Stimulated activated CD4-positive, alpha-beta T cell treated with anti-CD3 and anti-CD28 coated beads, Interleukin-12 subunit alpha, Interleukin-12 subunit beta, amount 100 ng/mL, for 48 hours (primary cell): ENCODE results near the gene HPCA.

Source experiments
- DNase-seq, 3 donors: peaks; one replicate each; pipeline ENCODE4 v3.0.0-alpha.2; 2020; ENCODE audit warnings: low read depth in 2 of 3, low spot score in 1 of 3

HPCA gene

DNA sequence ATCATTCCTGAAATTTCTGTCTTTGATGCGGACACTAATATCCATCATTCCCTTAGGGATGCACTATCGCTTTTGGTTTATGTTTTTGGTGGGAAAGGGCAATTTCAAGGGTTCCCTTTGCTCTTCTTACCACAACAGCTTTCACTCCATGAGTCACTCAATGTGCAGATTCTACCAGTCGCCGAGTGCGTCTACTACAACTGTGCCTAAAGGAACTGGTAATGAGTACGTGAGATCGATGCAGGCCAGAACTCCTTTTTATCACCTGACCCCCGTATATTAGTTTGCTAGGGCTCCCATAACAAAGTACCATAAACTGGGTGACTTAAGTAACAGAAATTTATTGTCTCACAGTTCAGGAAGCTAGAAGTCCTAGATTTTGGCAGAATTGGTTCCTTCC, 42.4 kb downstream of the HPCA start:
- DNase-seq: no peak

DNA sequence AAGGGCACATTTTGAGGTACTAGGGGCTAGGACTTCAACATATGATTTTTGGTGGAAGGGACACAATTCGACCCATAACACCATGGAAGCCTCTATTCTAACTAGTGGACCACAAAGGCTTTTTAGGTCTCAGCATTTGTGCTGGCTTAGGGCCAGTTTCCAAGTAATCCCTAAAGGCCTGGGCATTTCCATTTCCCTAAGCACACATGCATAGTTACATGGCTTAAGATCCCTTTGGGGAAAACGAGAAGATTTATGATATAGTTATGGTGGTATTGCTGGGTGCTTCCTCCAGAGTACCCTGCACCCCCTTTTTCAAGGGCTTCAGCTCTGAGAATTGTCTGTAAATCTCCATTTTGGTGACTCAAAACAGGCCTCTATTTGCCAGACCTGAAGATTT, 43.1 kb downstream of the HPCA start:
- DNase-seq: no peak

DNA sequence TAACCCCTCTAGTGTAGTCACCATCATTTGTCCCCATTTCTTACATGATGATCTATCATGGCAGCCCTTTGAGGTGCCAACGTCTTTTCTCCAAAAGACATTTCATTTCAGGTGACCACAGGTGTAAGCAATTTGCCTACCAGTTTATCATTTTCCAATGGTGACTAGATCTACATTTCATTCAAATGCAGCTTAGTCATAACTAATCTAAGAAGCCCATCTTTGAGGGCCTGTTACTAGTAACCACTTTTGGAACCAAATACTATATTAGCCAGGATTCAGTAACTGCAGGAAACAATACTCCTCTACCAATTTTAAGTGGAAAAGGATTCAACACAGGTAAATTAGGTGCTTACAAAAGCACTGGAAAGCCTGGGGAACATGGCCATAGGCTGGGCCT, 45.5 kb downstream of the HPCA start:
- DNase-seq: no peak

DNA sequence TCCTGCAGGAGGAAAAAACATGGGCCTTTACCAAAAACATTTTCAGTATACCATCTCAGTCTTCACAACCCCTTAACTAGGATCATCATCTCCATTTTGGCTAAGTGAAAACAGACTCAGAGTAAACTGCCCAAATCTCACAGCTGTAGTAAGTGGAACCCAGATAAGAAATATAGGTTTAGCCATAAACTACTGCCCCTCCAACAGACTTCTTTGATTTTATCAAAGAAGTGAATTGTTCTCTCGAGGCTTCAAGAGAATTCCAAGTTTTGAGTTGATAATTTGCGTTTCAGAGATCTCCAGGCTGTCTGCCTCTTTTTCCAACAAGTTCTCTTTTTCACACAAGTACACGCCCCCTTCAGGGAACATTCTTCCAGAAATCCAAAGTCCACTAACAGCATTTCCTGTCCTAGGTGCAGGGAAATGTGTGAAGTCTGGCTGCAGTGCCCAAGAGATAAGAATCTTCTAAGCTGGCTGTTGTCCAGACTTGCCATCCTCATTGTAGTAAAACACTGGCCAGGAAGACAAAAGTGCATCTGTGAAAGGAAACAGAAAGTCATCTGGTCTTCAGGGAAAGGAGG, 47.5 kb downstream of the HPCA start:
- no peak for DNase-seq

DNA sequence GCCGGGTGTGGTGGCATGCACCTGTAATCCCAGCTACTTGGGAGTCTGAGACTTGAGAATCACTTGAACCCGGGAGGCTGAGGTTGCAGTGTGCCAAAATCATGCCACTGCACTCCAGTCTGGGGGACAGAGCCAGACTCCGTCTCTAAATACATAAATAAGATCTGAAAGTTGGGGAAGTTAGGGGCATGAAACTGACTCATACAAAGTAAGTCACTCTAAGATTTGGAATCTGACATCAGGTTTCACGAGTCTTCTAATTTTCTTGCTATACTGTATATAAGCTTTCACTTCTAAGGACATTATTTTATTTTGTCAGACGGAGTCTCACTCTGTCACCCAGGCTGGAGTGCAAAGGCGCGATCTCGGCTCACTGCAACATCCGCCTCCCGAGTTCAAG, 48.2 kb downstream of the HPCA start:
- DNase-seq: no peak

DNA sequence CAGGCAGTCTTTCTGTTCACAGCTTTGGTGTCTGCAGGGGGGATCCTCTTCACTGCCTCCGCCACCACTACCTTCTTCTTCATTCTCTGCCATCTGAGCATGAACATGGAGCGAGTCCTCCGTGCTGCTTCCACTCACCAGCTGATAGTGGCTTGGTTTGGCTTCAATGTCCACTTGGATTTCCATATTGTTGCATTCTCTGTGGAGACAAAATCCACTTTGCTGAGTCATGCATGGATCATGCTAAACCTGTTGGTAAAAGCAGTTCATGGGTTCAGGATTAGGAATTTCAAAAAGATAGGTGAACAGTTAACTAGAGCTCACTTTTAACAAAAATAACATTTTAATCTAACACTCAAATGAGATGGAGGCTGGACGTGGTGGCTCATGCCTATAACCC, 50.8 kb downstream of the HPCA start:
- no peak for DNase-seq

DNA sequence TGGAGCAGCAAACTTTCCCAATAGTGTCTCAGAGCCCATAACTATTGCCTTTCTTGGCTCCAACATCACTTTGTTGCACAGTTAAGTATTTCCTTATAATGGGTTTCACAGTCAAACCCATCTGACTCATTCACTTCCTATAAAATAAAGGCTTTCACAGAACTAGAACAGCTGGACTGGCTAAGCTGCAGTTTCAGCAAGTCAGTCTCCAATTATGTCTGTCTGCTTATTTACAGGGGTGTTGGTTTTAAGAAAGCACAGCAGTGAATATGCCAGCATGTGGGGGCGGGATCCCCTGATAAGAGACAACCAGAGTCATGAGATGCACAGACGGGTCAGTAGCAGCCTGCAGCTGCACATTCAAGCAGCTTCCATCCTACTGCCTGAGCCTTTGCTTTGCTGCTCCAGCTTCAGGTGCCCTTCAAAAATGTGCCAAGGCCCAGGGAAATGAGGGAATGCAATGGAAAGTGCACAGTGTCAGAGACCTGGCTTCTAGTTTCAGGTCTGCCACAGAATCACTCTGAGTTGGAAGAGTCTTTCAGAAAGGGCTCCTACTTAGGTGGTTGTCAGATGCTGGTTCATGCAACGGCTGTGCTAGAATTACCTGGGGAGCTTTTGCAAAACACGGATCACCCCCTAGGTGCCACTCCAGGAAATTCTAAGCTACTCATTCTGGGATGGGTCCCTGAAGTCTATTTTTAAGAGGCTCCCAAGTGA, 53.5 kb downstream of the HPCA start:
- DNase-seq: peak in 2 of 3 donors; percentile 18 to 22

DNA sequence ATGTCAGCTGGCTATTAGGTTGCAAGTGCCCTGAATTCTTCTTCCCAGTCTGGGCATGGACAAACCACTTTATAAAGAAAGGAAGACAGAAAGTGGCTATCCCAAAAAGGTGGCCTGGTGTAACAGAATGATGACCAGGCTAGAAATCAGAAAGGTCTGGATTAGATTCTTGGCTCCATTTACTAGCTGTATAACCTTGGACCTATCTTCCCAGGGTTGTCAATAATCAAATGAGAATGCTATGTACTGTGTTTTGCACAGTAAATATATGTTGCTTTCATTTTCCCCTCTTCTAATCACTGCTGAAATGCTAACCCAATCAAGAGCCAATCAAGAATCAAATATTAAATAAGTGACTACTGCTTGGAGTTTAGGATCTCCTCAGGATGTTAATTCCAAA, 57.9 kb downstream of the HPCA start:
- DNase-seq: no peak
